Measurements from ENCODE around the gene MAPK10. TPM values are rescaled to one million over a fixed set of nuclear protein-coding genes. Genes with fewer than 3 reads are reported as not detected.

Gene MAPK10
- total and polyA plus RNA-seq, 2 of the 8 experiments (the other 6 are each of a cell fraction or from before 2014, with no cell fraction given) = 2.5 to 3.1 TPM

DNA sequence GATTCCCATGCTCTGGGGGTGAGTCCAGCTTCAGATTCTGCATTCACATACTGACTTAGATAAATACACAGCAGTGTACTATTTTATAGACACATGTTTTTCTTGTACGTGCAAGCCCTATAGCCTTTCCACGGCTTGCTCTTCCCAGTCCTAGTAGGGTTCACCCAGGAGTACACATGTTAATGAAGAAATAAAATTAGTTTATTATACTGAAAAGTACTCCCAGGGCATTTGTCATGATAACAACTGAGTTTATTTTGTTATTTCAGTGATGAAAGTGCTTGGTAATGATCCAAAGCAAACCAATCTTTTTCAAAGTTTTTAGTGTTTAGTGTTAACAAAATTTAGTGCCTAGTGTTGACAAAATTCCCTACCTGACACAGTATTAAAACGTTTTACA is 21.3 kb downstream of the MAPK10 start:
- H2BK15ac ChIP-seq (ENCODE audit: low read length) = no peak overlapping the region
- FAIRE-seq (no peak), DNase-seq (ENCODE audit: low read depth in 1 of 2, low spot score in 2 of 2) (no peak)
- H4K91ac ChIP-seq (replicated peaks; ENCODE audit: insufficient read length, low read length) = no peak overlapping the region
- no peaks in the 10 kb centered on the region for H4K20me1 ChIP-seq (replicated peaks in 1 of 2; ENCODE audit: control insufficient read depth in 1 of 2, insufficient read depth in 2 of 2, low read length in 2 of 2)
- no peaks in the 10 kb centered on the region for H3K27me3 ChIP-seq (replicated peaks in 1 of 4; ENCODE audit: control insufficient read depth in 3 of 4, extremely low read depth in 1 of 4, insufficient read depth in 3 of 4, low read length in 3 of 4)
- no peak overlapping the region for H3K18ac ChIP-seq (ENCODE audit: extremely low read depth, low read length)
- no peak overlapping the region for H2AFZ ChIP-seq (ENCODE audit: low read length)
- H3K79me1 ChIP-seq (ENCODE audit: low read depth, low read length) = peaks cover 2% of the 10 kb centered on the region; the same call in 1 of the 2 replicates
- H2BK120ac ChIP-seq (replicated peaks; ENCODE audit: low read depth, low read length) = no peak overlapping the region
- no peak overlapping the region for H2BK5ac ChIP-seq (ENCODE audit: low read depth, low read length)
- no peak overlapping the region for H3K14ac ChIP-seq (ENCODE audit: insufficient read length)
- H3K4me3 ChIP-seq (ENCODE audit: extremely low read depth in 1 of 4, insufficient read depth in 2 of 4, low read depth in 3 of 4, low read length in 4 of 4) = no peak overlapping the region
- no peaks in the 10 kb centered on the region; a peak in 1 of 7 replicates for H3K4me1 ChIP-seq (replicated peaks in 1 of 4; ENCODE audit: control insufficient read depth in 3 of 4, insufficient read depth in 4 of 4, low read length in 3 of 4)
- H2AK5ac ChIP-seq (ENCODE audit: low read depth, low read length) = no peak overlapping the region
- H3K9me3 ChIP-seq (ENCODE audit: insufficient read depth in 2 of 2, low read depth in 1 of 2, low read length in 1 of 2) = no peaks in the 10 kb centered on the region
- no peak overlapping the region for H3K27ac ChIP-seq (ENCODE audit: low read depth, low read length)
- H2BK20ac ChIP-seq (ENCODE audit: low read length) = no peak overlapping the region
- H3K79me2 ChIP-seq (ENCODE audit: control insufficient read depth in 1 of 2, insufficient read depth in 2 of 2, low read length in 2 of 2) = no peaks in the 10 kb centered on the region
- H3K56ac ChIP-seq (replicated peaks; ENCODE audit: insufficient read length, low read depth, low read length) = no peak overlapping the region
- no peaks in the 10 kb centered on the region for H3K36me3 ChIP-seq (ENCODE audit: control insufficient read depth in 2 of 4, insufficient read depth in 4 of 4, low read length in 3 of 4)
- H3K23ac ChIP-seq (ENCODE audit: insufficient read length) = no peak overlapping the region
- no peak overlapping the region for H4K8ac ChIP-seq (ENCODE audit: extremely low read depth, insufficient read depth, low read length)
- ChIA-PET CTCF (ENCODE audit: partially characterized antibody) (no interaction called here), POLR2A (ENCODE audit: partially characterized antibody) (no interaction called here)
- H2BK12ac ChIP-seq (ENCODE audit: low read depth, low read length) = no peak overlapping the region
- WGBS, 2 experiments (ENCODE audit: extremely low coverage in 1 of 2, insufficient coverage in 1 of 2, insufficient read length in 1 of 2, insufficient replicate concordance in 2 of 2, low coverage in 1 of 2, low lambda C conversion rate in 2 of 2, missing lambda C conversion rate in 1 of 2) = 53% methylated on average over 3 of the region's 3 CpGs; no CpG with 5 or more reads in 1 of the 2 experiments
- no peak overlapping the region for H3K9ac ChIP-seq (replicated peaks in 1 of 4; ENCODE audit: extremely low read depth in 1 of 4, low read depth in 3 of 4, low read length in 3 of 4)
- H4K5ac ChIP-seq (ENCODE audit: insufficient read length, low read depth, low read length) = no peak overlapping the region
- H3K4me2 ChIP-seq (ENCODE audit: insufficient read depth in 1 of 2, low read depth in 2 of 2, low read length in 2 of 2) = no peak overlapping the region
- no peak overlapping the region for H3K4ac ChIP-seq (replicated peaks; ENCODE audit: insufficient read length, low read depth, low read length)
- no peaks in the 10 kb centered on the region for H3K23me2 ChIP-seq (ENCODE audit: low read depth, low read length)
- TF ChIP-seq ATF3 (IDR thresholded peaks at IDR 0.05; ENCODE audit: insufficient read depth, low read depth, low read length) (no peak), CTBP2 (IDR thresholded peaks at IDR 0.05; ENCODE audit: borderline replicate concordance, insufficient read depth, insufficient read length, low read length) (no peak), NRF1 (IDR thresholded peaks at IDR 0.05; ENCODE audit: low read depth, low read length) (no peak), SAP30 (IDR thresholded peaks at IDR 0.05; ENCODE audit: insufficient read depth, insufficient replicate concordance, low read length) (no peak), FOSL1 (IDR thresholded peaks at IDR 0.05; ENCODE audit: insufficient read depth, low read depth, low read length) (no peak), HDAC6 (IDR thresholded peaks at IDR 0.05; ENCODE audit: low read depth, low read length) (no peak), NANOG (IDR thresholded peaks at IDR 0.05; ENCODE audit: insufficient read depth, low read depth, low read length, poor library complexity, severe bottlenecking) (no peak), HDAC2 (IDR thresholded peaks at IDR 0.05; ENCODE audit: borderline replicate concordance in 1 of 2, low read depth in 2 of 2, low read length in 2 of 2) (no peak), EGR1 (IDR thresholded peaks at IDR 0.05; ENCODE audit: borderline replicate concordance, low read depth, low read length) (no peak), RBBP5 (IDR thresholded peaks at IDR 0.05; ENCODE audit: borderline replicate concordance, low read depth, low read length) (no peak), CEBPB (IDR thresholded peaks at IDR 0.05; ENCODE audit: low read depth, low read length) (no peak)
- TF ChIP-seq, protein P1, sequence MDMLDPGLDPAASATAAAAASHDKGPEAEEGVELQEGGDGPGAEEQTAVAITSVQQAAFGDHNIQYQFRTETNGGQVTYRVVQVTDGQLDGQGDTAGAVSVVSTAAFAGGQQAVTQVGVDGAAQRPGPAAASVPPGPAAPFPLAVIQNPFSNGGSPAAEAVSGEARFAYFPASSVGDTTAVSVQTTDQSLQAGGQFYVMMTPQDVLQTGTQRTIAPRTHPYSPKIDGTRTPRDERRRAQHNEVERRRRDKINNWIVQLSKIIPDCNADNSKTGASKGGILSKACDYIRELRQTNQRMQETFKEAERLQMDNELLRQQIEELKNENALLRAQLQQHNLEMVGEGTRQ (IDR thresholded peaks at IDR 0.05; ENCODE audit: low read length) = no peak
